ENCODE measurements around the gene CATSPER3. TPM values are rescaled to one million over a fixed set of nuclear protein-coding genes. Genes with fewer than 3 reads are reported as not detected.

Gene CATSPER3
- total and polyA plus RNA-seq, 2 of the 8 experiments (the other 6 are each of a cell fraction or from before 2014, with no cell fraction given) = 0.62 TPM; not detected in 1

- Histone ChIP-seq H3K27me3 (replicated peaks in 1 of 4; ENCODE audit: control insufficient read depth in 3 of 4, extremely low read depth in 1 of 4, insufficient read depth in 3 of 4, low read length in 3 of 4) (no peaks in the 10 kb centered on the region), H3K4me2 (ENCODE audit: insufficient read depth in 1 of 2, low read depth in 2 of 2, low read length in 2 of 2) (no peak overlapping the region)
- WGBS, 2 experiments (ENCODE audit: extremely low coverage in 1 of 2, insufficient coverage in 1 of 2, insufficient read length in 1 of 2, insufficient replicate concordance in 2 of 2, low coverage in 1 of 2, low lambda C conversion rate in 2 of 2, missing lambda C conversion rate in 1 of 2) = 92% methylated on average over 3 of the region's 3 CpGs; no CpG with 5 or more reads in 1 of the 2 experiments
- TF ChIP-seq SIN3A (conservative IDR thresholded peaks at IDR 0.05 in 1 of 2, IDR thresholded peaks at IDR 0.05 in 1 of 2; ENCODE audit: low read depth in 1 of 2, low read length in 2 of 2) (no peak), ZNF274 (IDR thresholded peaks at IDR 0.05; ENCODE audit: borderline replicate concordance, extremely low read depth, low read length) (no peak), RAD21 (IDR thresholded peaks at IDR 0.05 in 1 of 2, conservative IDR thresholded peaks at IDR 0.05 in 1 of 2; ENCODE audit: low read depth in 2 of 2, low read length in 2 of 2) (no peak), CBX8 (IDR thresholded peaks at IDR 0.05; ENCODE audit: borderline replicate concordance, low read depth, low read length) (no peak), NRF1 (IDR thresholded peaks at IDR 0.05; ENCODE audit: low read depth, low read length) (no peak), EZH2 (IDR thresholded peaks at IDR 0.05; ENCODE audit: low read depth, low read length, severe bottlenecking) (no peak), TCF12 (IDR thresholded peaks at IDR 0.05; ENCODE audit: low read depth, low read length) (no peak), POLR2A (IDR thresholded peaks at IDR 0.05; ENCODE audit: control extremely low read depth in 1 of 2, low read depth in 2 of 2, low read length in 2 of 2) (no peak), PHF8 (conservative IDR thresholded peaks at IDR 0.05; ENCODE audit: low read depth, low read length) (no peak)
Measured at GRCh38 chr5:134932508-134932907, 35.2 kb upstream of the CATSPER3 start.

More at GRCh38 chr5:134932508-134932907, 35.2 kb upstream of the CATSPER3 start:
- Histone ChIP-seq H3K79me2 (ENCODE audit: control insufficient read depth in 1 of 2, insufficient read depth in 2 of 2, low read length in 2 of 2) (no peaks in the 10 kb centered on the region), H2BK15ac (ENCODE audit: low read length) (no peak overlapping the region), H2AFZ (ENCODE audit: low read length) (no peak overlapping the region), H3K56ac (replicated peaks; ENCODE audit: insufficient read length, low read depth, low read length) (no peak overlapping the region), H2BK5ac (ENCODE audit: low read depth, low read length) (no peak overlapping the region), H3K79me1 (ENCODE audit: low read depth, low read length) (no peaks in the 10 kb centered on the region), H3K23ac (ENCODE audit: insufficient read length) (no peak overlapping the region), H3K9ac (replicated peaks in 1 of 4; ENCODE audit: extremely low read depth in 1 of 4, low read depth in 3 of 4, low read length in 3 of 4) (no peak overlapping the region), H3K36me3 (ENCODE audit: control insufficient read depth in 2 of 4, insufficient read depth in 4 of 4, low read length in 3 of 4) (peaks cover 0 to 4% (median under 1%) of the 10 kb centered on the region in 4 experiments; a peak in 2 of 8 replicates), H2AK5ac (ENCODE audit: low read depth, low read length) (no peak overlapping the region), H2BK120ac (replicated peaks; ENCODE audit: low read depth, low read length) (no peak overlapping the region), H3K4me1 (replicated peaks in 1 of 4; ENCODE audit: control insufficient read depth in 3 of 4, insufficient read depth in 4 of 4, low read length in 3 of 4) (no peaks in the 10 kb centered on the region), H3K27ac (ENCODE audit: low read depth, low read length) (no peak overlapping the region), H3K4ac (replicated peaks; ENCODE audit: insufficient read length, low read depth, low read length) (no peak overlapping the region), H4K91ac (replicated peaks; ENCODE audit: insufficient read length, low read length) (no peak overlapping the region), H4K5ac (ENCODE audit: insufficient read length, low read depth, low read length) (no peak overlapping the region), H3K18ac (ENCODE audit: extremely low read depth, low read length) (no peak overlapping the region), H3K14ac (ENCODE audit: insufficient read length) (no peak overlapping the region), H4K20me1 (replicated peaks in 1 of 2; ENCODE audit: control insufficient read depth in 1 of 2, insufficient read depth in 2 of 2, low read length in 2 of 2) (peaks cover 0 to 1% of the 10 kb centered on the region in 2 experiments), H2BK20ac (ENCODE audit: low read length) (no peak overlapping the region), H3K23me2 (ENCODE audit: low read depth, low read length) (no peaks in the 10 kb centered on the region), H3K4me3 (ENCODE audit: extremely low read depth in 1 of 4, insufficient read depth in 2 of 4, low read depth in 3 of 4, low read length in 4 of 4) (no peak overlapping the region), H3K9me3 (ENCODE audit: insufficient read depth in 2 of 2, low read depth in 1 of 2, low read length in 1 of 2) (no peaks in the 10 kb centered on the region), H2BK12ac (ENCODE audit: low read depth, low read length) (no peak overlapping the region), H4K8ac (ENCODE audit: extremely low read depth, insufficient read depth, low read length) (no peak overlapping the region)
- ChIA-PET POLR2A (ENCODE audit: partially characterized antibody) (interaction anchor here (1.5 to 2.0 kb wide), 2 partner anchors 11 to 16 kb away, joined by 4 to 8 read pairs; no protein-coding TSS in a partner anchor), CTCF (ENCODE audit: partially characterized antibody) (interaction anchor here (1.1 to 3.1 kb wide), 4 partner anchors 11 to 16 kb away, joined by 3 to 16 read pairs (median 4); no protein-coding TSS in a partner anchor)
- no peak for FAIRE-seq
- no peak for DNase-seq (ENCODE audit: low read depth in 1 of 2, low spot score in 2 of 2)
